Pancreas (tissue), 10 donors: Measurements from ENCODE around the gene POR. TPM values are rescaled to one million over a fixed set of nuclear protein-coding genes. Genes with fewer than 3 reads are reported as not detected.
"Not testable (repeated sequence)": the region's sequence is repeated elsewhere in the genome, so short reads cannot be mapped to it uniquely, and the experiment has no call there.

Experiments
- ATAC-seq, 4 donors: fragments of 200-7000 bp; cut with Tn5 transposase; one replicate each; pipeline versions ENCODE4 v1.8.0 to v1.9.1; 2020; ENCODE audit warnings: mild to moderate bottlenecking in 4 of 4, moderate library complexity in 4 of 4
- DNase-seq, 6 donors: peaks; one replicate each; pipeline ENCODE4 v3.0.0-alpha.2; 2020
- FAIRE-seq: peaks from 2 replicates; lab custom pipeline; 2012; peaks lifted over from hg19 to GRCh38; lab: Jason Lieb, UNC
- H3K27ac ChIP-seq, 4 donors: fragments of 200-600 bp; sonication (generic); 1 replicate in 3 of 4; 2 replicates in 1 of 4; pipeline versions ENCODE4 v1.5.0 to v1.8.0; 2020
- H3K27me3 ChIP-seq, 4 donors: fragments of 200-600 bp; one replicate each; pipeline ENCODE4 v1.8.0; 2021
- H3K36me3 ChIP-seq, 3 donors: fragments of 200-600 bp; sonication (generic) in 1 of 3; one replicate each; pipeline versions ENCODE4 v1.5.0 to v1.8.0; 2020 to 2021
- H3K4me1 ChIP-seq, 3 donors: fragments of 200-600 bp; one replicate each; pipeline ENCODE4 v1.8.0; 2021
- H3K4me3 ChIP-seq, 4 donors: fragments of 200-600 bp; sonication (generic) in 2 of 4; one replicate each; pipeline versions ENCODE4 v1.5.0 to v1.8.0; 2020 to 2021
- H3K9me3 ChIP-seq, 4 donors: fragments of 200-600 bp; one replicate each; pipeline ENCODE4 v1.8.0; 2021
- CTCF ChIP-seq, 4 donors: fragments of 200-600 bp; sonication (generic) in 3 of 4; IDR thresholded peaks; one replicate each; pipeline versions ENCODE4 v1.5.0 to v1.8.0; 2021; ENCODE audit warnings: antibody characterized with exemption in 4 of 4
- WGBS, 2 donors: extraction: QIAGEN DNeasy Blood & Tissue Kit; methylation state at CpG; one replicate each; pipeline ENCODE4 v1.1.7; 2013; 5-methylcytosine and 5-hydroxymethylcytosine counted together
- intact Hi-C, 3 donors: fragments of 100-400 bp; cut with DNase I; formaldehyde crosslinking; loops; one replicate each; pipeline versions ENCODE4 v1.11.1 to v1.14.2; 2022
- polyA plus RNA-seq, 2 donors: library from polyadenylated mRNA; stranded (reverse); fragments of 200-250 nt; gene quantifications; one replicate each; pipeline ENCODE4 v1.2.3, GENCODE V29; 2013
- total RNA-seq, 6 donors: library from RNA; stranded (reverse); fragmentation: NEBNext Ultra II Directional in 4 of 6; extraction: Animal tissue kit (Norgen Biotek cat#: 25700) in 4 of 6; gene quantifications; one replicate each; pipeline versions ENCODE4 v1.2.1 to v1.2.4, GENCODE V29; 2021 to 2023
- donor health status: healthy with polysubstance abuse.
- donor health status: DM: no; HTN: no; CAD: no; lungs with moderate emphysema.
- donor health status: DM: no; HTN: no; CAD: no.
- donor health status: control.
- donor health status: control.
- donor health status: Bipolar disorder and iron deficiency.
- donor health status: DM: yes; HTN: yes; CAD: no.
- donor health status: DM: no; HTN: no; CAD: no.
- donor health status: DM: no; HTN: no; CAD: no.
- donor health status: DM: yes; HTN: yes; CAD: no.

Gene POR
- total and polyA plus RNA-seq, 8 donors = 29.7 to 99.0 (median 43.6) TPM

GRCh38 chr7:76016191-76016947, 101.4 kb downstream of the POR start:
- Histone ChIP-seq H3K27ac (no peak overlapping the region), H3K4me3 (no peak overlapping the region), H3K9me3 (no peaks in the 10 kb centered on the region), H3K27me3 (no peaks in the 10 kb centered on the region), H3K36me3 (peaks cover 0 to 7% (median 0%) of the 10 kb centered on the region in 3 donors), H3K4me1 (no peaks in the 10 kb centered on the region)
- TF ChIP-seq CTCF (IDR thresholded peaks at IDR 0.05) = no peak
- WGBS, 2 donors = 88 to 89% methylated on average over 13 of the region's 13 CpGs
- DNase-seq = no peak
- no peak for ATAC-seq
- intact Hi-C loops = no loop called here
- FAIRE-seq = peak; percentile 17

- 97 to 99% methylated on average over 4 of the region's 4 CpGs for WGBS, 2 donors
- intact Hi-C loops = not testable (repeated sequence)
These were observed 103.6 kb downstream of the POR start for GRCh38 chr7:76018520-76018919.

GRCh38 chr7:76020031-76020714, 105.2 kb downstream of the POR start:
- no peaks in the 10 kb centered on the region for H3K9me3 ChIP-seq
- no peak overlapping the region for H3K4me3 ChIP-seq
- no peak for FAIRE-seq
- peaks cover 0 to 13% (median 0%) of the 10 kb centered on the region in 3 donors for H3K36me3 ChIP-seq
- no peaks in the 10 kb centered on the region for H3K4me1 ChIP-seq
- no peak overlapping the region for H3K27ac ChIP-seq
- peak; percentile 68 to 95 (median 92) for ATAC-seq
- peak; percentile 40 to 88 (median 76) for DNase-seq
- WGBS, 2 donors = 41 to 44% methylated on average over 6 of the region's 6 CpGs
- TF ChIP-seq CTCF (IDR thresholded peaks at IDR 0.05) = peak; percentile 84 to 86 (median 84)
- intact Hi-C loops = loop anchor here (5.0 to 10.0 kb wide), 3 partner anchors 153 to 158 kb away; no protein-coding TSS in a partner anchor
- no peaks in the 10 kb centered on the region for H3K27me3 ChIP-seq

More at GRCh38 chr7:76018520-76018919, 103.6 kb downstream of the POR start:
- H3K4me3 ChIP-seq, H3K4me1 ChIP-seq, H3K27me3 ChIP-seq, H3K9me3 ChIP-seq, H3K27ac ChIP-seq, DNase-seq, ATAC-seq, FAIRE-seq: not testable (repeated sequence)
- peaks cover 0 to 13% (median 0%) of the 10 kb centered on the region in 3 donors for H3K36me3 ChIP-seq

- ATAC-seq = no peak
- no peaks in the 10 kb centered on the region for H3K4me1 ChIP-seq
- WGBS, 2 donors = 93 to 94% methylated on average over 7 of the region's 7 CpGs
- H3K27me3 ChIP-seq = no peaks in the 10 kb centered on the region
- no peak overlapping the region for H3K27ac ChIP-seq
- TF ChIP-seq CTCF (IDR thresholded peaks at IDR 0.05) = no peak
- peak in 1 of 6 donors; percentile 13 for DNase-seq
- no peak for FAIRE-seq
- H3K4me3 ChIP-seq = no peak overlapping the region
- intact Hi-C loops = loop anchor here (5.0 to 10.0 kb wide), 3 partner anchors 155 to 160 kb away; no protein-coding TSS in a partner anchor
- peaks cover 0 to 13% (median 0%) of the 10 kb centered on the region in 3 donors for H3K36me3 ChIP-seq
- no peaks in the 10 kb centered on the region for H3K9me3 ChIP-seq
These were observed 107.2 kb downstream of the POR start for GRCh38 chr7:76022026-76022780.

GRCh38 chr7:76023002-76023401, 108.0 kb downstream of the POR start:
- H3K36me3 ChIP-seq = peaks cover 0 to 13% (median 0%) of the 10 kb centered on the region in 3 donors
- intact Hi-C loops = loop anchor here (5.0 to 10.0 kb wide), 3 partner anchors 156 to 161 kb away; no protein-coding TSS in a partner anchor
- TF ChIP-seq CTCF (IDR thresholded peaks at IDR 0.05) = no peak
- no peaks in the 10 kb centered on the region for H3K9me3 ChIP-seq
- H3K27ac ChIP-seq = no peak overlapping the region
- FAIRE-seq (no peak), DNase-seq (no peak), ATAC-seq (peak in 2 of 4 donors; percentile 58 to 73)
- no peak overlapping the region for H3K4me3 ChIP-seq
- no peaks in the 10 kb centered on the region for H3K27me3 ChIP-seq
- 67 to 69% methylated on average over 4 of the region's 4 CpGs for WGBS, 2 donors
- H3K4me1 ChIP-seq = no peaks in the 10 kb centered on the region

- FAIRE-seq, H3K4me1 ChIP-seq, ATAC-seq, H3K27me3 ChIP-seq, H3K9me3 ChIP-seq, H3K36me3 ChIP-seq, H3K27ac ChIP-seq, H3K4me3 ChIP-seq: not testable (repeated sequence)
- DNase-seq = peak in 1 of 6 donors; percentile 21
- intact Hi-C loops = loop anchor here in 1 of 3 donors (10.0 kb wide), 1 partner anchor 165 kb away; no protein-coding TSS in a partner anchor
- WGBS, 2 donors = 90 to 97% methylated on average over 7 of the region's 7 CpGs
These were observed 114.7 kb downstream of the POR start for GRCh38 chr7:76029682-76030081.
